NCI-H446 treated with DMSO at 0.1 percent for 48 hours (cell line): ENCODE measurements around the gene NFATC1.

Experiments
- DNase-seq: peaks from one replicate; lab custom pipeline; 2025; lab: John Stamatoyannopoulos, UW

The NFATC1 gene

DNA sequence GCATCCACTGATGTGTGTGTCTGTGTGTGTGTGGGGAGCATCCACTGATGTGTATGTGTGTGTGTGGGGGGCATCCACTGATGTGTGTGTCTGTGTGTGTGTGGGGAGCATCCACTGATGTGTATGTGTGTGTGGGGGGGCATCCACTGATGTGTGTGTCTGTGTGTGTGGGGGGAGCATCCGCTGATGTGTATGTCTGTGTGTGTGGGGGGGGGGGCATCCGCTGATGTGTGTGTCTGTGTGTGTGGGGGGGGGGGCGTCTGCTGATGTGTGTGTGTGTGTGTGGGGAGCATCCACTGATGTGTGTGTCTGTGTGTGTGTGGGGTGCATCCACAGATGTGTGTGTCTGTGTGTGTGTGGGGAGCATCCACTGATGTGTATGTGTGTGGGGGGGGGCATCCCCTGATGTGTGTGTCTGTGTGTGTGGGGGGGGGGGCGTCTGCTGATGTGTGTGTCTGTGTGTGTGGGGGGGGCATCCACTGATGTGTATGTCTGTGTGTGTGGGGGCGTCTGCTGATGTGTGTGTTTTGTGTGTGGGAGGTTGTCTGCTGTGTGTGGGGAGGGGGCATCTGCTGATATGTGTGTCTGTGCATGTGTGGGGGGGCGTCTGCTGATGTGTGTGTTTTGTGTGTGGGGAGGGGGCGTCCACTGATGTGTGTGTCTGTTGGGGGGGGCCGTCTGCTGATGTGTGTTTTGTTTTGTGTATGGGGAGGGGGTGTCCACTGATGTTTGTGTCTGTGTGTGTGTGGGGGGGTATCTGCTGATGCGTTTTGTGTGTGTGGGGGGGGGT, 125.9 kb downstream of the NFATC1 start:
- DNase-seq, result no peak

DNA sequence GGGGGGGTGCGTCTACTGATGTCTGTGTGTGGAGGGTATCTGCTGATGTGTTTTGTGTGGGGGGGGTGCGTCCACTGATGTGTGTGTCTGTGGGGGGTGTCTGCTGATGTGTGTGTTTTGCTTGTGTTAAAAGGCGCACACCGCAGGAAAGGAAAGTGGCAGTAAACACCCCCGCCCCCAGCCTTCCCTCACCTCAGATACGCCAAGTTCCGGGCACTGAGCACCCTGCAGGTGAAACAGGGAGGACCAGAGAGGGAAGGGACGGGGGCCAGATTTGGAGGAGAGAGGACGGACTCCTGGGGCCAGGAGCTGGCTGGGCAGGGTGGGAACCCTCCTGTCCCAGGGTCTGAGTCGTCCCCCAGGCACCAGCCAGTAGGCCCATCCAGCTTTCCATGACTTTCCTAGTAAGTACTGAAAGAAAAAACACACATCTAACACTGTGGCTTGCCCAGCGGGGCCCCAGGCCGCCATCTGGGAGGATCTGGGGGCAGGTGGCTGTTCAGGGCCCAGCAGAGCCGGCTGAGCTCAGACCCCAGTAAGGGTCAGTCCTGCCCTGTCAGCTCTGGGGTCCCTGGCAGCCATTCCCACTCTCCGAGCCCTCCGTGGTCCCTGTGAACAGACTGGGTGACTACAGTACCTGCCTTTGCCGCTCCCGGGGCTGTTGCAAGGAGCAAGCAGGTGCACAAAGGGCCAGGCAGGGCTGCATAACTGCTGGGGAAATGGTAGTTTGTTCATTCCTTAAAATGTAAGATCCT, 126.9 kb downstream of the NFATC1 start:
- DNase-seq, result no peak

DNA sequence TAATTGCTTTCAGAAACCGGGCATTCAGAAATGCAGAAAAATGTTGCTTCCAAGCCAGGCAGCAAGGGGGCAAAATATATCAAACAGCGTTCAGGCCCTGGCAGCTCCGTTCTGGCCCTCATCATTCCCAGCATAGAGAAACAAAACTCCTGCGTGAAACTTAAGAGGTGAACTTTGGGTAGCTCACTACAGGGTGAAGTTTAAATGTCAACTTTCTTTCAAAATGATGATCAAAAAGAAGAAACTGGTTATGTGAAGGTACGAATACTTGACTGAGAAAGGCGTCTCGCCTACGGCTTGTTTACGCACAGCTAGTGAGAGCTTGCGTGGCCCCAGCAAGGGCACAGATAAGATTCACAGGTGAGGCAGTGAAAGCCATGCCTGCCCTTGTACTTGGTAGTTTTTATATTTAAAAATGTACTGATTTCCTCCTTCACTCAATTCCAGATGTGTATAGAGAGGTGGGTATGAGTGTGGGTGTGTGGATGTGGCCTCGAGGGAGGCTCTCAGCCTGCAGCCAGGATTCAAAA, 127.5 kb downstream of the NFATC1 start:
- DNase-seq, result no peak

DNA sequence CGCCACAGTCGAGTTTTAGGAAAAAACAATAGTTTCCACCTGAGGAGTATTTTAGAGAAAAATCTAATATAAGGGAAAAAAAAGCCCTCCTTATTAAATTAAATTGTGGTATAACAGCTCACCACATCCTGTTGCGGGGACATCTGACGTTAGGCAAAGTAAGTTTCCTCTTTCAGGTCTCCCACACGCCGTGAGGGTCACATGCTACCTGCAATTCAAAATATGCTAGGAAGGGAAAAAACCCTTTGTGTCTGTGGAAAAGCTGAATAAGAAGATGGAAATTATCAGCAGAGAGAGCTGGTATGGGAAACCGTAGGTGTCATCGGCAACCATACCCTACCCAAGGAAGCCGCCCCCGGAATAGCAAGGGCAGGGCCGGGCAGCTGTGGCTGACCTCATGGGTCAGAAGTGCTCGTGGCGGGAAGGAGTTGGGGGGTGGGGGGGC, 128.0 kb downstream of the NFATC1 start:
- no peak for DNase-seq

DNA sequence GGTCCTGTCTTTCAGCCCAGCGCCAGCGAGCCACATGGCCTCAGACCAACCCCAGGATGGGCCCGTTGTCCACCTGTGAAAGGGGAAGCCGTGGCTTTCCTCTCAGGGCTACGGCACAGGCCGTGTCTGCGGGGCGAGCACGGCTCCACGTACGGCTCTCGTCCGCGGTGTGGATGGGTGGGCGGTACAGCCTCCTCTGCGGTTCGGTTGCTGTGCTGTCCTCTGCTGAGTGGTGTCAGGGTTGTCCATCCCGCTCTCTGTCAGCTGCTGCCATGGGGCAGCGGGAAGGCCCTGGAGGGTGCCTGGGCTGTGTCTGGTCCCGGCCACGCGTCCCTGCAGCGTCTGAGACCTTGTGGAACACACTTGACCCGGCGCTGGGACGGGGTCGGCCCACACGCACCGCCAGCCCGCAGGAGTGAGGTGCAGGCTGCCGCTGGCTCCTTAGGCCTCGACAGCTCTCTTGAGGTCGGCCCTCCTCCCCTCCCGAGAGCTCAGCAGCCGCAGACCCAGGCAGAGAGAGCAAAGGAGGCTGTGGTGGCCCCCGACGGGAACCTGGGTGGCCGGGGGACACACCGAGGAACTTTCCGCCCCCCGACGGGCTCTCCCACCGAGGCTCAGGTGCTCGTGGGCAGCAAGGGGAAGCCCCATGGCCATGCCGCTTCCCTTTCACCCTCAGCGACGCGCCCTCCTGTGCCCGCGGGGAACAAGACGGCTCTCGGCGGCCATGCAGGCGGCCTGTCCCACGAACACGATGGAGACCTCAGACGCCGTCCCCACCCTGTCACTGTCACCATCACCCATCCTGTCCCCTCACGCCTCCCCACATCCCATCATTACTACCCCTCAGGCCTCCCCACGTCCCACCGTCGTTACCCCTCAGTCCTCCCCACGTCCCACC, 128.7 kb downstream of the NFATC1 start:
- DNase-seq, result no peak

DNA sequence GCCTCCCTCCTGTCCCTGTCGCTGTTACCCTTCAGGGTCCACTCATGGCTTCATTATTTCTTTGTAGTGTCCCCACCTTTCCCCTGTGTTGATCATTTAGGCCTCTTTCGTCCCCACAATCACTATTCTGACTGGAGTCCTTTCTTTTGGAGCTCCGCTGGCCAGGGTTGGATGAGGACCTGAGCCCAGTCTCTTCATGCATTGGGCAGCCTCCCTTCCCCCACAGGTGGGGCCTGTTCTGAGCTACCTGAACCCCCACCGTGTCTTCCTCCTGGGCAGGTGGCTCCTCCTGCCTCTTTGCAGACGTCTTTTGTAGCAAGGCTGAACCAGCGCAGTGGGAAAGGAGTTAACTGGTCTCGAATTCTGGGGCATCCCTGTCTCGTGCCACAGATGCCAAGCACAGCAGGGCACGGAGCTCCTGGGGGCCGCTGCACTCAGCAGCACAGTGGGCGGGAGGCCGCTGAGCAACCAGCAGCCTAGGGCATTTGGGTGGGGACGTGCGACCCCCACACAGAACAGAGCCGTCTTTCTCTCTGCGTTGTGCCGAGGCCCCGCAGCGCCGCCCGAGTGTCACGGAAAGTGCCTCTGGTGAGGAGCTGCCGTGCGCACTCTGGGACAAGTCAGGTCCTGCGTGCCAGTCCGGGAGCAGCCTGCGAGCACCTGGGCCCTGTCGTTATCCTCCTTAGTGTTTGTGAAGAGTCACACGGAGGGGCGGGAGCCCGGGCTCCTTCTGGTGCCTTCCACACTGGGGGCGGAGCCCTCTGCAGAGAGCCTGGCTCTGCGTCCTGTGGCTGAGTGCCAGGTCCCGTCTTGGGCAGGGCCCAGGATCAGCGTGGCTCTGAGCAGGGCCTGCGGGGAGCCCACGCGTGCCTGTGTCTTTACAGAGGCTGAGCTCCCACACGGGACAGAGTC, 130.1 kb downstream of the NFATC1 start:
- DNase-seq, result no peak

DNA sequence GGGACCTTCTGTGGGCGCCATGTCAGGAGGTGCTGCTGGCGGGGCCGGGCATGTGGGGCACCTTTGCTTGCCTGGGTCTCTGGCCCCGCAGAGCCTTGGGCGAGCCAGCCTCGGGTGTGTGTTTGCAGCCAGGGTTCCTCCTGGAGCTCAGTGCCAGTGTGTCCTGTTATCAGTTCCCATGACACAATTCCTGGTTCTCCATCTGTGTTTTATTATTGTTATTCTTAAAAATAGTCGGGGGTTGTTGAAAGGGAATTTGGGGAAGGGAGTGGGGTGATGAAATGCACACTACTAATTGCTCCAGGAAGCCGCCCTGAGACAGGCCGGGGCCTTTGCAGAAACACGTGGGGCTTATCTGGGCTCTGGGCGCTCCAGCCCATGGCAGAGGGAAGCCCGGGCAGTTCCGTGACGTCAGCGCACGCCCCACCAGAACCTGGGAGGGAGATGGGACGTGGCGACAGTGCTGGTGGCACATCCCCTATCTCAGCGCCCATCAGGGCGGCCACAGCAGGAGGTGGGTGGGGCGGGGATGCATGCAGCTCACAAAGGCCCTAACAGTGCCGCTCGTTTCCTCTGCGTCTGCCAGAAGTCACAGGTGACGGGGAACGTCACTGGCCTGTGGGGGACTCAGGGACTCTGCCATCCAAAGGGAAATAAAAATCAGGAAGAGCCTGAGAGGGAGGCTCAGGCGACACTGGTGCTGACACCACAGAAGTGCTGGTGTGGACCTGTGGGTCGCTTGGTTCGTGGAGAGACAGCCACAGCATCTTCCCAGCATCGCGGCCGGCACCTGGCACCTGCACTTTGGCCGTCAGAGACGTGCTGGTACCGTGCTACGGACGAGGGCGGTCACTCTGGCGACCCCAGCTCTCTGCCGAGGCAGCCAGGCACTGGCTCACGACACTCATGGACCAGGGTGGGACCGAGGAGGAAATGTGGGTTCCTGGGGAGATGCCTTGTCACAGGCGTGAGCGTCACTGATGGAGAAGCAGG, 131.0 kb downstream of the NFATC1 start:
- no peak for DNase-seq

DNA sequence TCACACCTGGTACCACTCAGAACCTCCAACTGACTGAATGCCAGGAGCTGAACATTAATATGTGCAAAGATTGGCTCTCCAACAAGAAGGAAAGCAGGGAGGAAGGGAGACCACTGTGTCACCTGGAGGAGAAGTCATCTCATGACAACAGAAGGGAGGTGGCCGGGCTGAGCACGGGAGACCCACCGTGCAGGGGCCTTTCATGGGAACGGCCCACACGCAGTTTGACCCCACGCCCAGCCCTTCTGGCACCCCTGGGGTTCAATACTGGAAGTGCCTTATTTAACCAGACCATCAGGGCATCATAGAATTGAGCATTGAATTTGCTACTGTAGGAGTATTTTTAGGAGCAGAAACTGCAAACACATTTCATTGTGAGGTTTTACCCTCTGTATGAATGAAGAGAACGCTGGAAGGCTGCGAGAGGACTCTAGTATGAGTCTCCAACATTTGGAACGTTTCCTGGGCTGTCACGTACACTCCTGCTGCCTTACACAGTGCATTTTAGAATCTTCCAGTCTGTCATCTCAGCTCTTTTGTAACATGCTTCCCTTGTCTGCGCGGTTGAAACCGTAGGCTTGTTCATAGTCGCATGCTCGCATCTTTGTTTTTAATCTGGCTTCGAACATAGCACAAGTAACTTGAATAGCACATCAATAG, 132.1 kb downstream of the NFATC1 start:
- no peak for DNase-seq

DNA sequence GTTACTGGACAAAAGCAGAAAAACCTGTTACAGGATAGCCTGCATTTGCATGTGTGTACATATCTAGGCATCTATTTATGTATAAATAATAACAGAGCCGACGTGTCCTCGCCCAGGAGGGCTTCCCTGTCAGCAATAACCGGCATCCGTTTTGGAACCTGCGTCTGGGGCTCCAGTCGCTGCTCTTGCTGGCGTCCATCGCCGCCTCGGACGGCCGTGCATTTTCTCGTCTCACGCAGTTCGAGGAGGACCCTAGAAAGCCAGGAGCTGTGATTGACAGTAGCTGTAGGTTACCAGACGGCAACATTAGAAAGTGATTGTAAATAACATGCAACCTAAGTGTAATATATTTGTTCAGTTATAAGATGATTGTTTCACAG, 132.6 kb downstream of the NFATC1 start:
- no peak for DNase-seq

DNA sequence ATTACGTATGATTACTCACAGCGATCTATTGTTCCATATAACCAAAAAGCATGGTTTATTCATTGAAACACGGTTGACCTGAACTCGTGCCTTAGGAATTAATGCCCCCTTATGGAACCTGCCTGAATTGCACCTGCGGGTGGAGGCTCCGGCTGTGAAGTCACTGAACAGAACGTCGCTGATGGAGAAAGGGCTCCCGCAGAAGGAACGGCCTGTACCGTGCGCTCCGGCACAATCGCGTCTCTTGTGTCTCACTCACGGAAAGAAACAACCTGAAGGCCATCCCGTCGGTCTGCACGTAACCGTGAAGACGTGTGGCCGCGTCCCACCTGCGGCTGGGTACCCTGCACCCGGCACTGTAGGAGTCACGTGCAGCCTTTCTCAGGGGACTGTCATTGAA, 133.1 kb downstream of the NFATC1 start:
- no peak for DNase-seq

DNA sequence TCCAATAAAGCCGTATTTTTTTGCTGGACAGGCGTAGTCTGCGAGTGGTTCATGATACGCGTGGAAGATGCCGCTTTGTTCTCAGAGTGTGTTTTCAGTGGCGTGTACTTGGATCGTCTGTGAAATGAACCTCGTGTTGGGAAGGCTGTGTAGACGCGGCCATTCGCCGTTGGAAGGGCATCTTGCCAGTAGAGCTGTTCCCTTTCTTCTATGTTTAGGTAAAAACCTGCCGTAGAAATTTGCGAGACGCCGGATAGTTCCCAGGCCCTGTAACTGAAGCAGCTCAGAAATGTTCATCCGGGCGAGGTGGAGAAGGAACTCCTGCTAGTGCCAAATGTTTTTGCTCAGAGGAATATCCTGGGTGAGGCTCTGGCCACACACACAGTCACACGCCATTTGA, 133.6 kb downstream of the NFATC1 start:
- DNase-seq, result no peak

DNA sequence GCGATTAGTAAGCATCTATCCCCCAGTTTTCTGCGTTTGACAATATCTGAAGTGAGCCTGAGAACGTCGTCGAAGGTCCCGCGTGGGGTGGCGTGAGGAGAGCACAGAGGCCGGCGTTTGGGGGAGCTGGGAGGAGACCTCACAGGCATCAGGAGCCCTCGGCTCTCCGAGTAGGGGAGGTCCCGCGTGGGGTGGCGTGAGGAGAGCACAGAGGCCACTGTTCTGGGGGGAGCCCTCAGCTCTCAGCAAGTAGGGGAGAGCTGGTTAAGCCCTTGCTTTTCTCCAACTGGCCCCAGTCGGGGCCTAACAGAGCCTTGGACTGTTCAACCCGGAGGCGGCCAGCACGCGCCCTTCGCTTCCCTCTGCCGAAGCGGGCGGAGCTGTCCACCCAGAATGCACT, 134.3 kb downstream of the NFATC1 start:
- DNase-seq, result no peak

DNA sequence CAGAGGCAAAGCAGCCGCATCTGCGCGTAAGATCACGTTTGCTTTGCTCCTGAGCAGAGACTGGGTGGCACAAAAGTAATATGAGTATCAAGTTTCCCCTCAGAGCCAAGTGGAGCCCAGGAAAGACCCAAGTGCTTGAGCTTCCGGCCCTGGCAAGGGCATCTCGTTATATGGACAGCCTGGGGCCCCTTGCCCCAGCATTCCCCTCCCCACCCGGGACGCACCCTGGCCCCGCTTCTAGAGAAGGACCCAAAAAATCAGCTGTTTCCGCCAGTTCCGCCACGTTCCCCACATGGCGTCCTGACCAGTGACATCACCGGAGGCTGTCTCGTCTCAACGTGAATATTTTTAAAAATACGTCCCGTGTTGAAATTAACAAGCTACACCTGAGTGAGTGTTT, 135.1 kb downstream of the NFATC1 start:
- no peak for DNase-seq

DNA sequence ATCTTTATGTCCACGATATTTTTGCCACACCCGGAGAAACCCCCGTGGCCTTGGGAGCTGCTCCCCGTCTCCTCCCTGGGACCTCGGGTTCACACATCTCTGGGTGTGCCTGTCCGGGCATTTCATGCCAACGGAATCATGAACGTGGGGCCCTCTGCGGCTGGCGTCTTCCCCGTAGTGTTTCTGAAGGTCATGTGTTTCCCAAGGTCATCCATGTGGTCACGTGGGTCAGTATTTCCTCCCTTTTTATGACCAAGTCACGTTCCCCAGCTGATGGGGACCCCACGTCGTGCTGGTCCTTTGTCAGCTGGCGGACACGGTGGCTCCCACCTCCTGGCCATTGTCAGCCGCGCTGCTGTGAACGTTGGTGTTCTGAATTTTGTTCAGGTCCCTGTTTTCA, 135.7 kb downstream of the NFATC1 start:
- no peak for DNase-seq

DNA sequence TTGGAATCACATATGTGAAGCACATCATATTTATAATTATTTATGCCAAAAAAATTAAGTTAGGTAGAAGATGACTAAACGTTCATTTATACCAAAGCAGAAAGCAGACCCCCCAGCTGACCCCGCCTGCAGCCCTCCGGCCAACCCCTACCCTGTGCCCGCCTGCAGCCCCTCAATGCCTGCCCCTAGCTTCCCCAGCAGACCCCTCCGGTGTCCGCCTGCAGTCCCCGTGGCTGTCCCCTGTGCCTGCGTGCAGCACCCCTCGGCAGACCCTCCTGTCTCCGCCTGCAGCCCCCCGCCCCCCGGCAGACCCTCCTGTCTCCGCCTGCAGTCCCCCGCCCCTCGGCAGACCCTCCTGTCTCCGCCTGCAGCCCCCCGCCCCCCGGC, 136.2 kb downstream of the NFATC1 start:
- DNase-seq, result no peak

DNA sequence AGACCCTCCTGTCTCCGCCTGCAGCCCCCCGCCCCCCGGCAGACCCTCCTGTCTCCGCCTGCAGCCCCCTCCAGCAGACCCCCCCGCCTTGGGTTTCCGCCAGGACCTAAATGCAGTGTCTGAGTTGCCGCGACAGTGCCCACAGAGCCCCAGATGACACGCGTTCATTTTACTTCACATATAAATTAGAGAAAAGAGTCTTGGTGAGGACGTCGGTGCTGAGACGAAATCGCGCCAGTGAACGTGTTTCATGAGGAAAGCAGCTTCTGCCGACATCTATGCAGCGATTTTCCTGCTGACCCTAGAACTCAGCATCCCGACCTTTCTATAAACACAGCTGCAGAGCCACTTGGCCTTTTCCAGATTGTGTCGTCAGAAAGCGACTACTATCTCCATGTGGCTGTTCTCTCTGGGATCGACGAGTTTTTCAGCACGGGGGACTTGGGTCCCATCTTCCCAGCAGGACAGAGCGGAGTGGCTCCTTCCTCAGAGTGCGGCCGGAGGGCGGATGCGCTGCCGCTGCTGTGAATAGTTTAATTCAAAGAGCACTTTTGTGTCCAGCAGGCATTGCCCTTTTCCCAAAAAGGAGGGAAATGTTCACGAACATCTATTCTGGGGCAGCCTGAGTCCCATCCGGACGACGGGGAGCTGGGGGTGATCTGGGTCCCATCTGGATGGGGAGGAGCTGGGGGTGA, 136.7 kb downstream of the NFATC1 start:
- no peak for DNase-seq

DNA sequence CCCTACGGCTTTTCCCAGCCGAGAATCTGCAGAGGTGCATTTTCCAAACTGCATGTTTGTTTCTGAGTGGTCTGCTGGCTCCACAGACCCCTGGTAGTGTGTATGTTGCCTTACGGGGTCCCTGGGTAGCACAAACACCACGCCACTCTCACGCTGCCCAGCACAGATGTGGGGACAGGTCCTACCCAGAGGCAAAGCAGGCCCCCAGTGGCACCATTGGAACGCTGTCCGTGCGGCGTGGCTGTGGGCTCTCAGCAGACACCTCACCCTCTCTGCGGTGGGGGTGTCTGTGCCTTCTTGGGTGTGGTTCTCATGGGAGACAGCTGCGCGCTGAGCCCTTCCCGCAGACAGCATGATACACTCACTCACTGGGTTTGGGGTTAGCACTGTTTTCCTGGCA, 137.4 kb downstream of the NFATC1 start:
- no peak for DNase-seq

DNA sequence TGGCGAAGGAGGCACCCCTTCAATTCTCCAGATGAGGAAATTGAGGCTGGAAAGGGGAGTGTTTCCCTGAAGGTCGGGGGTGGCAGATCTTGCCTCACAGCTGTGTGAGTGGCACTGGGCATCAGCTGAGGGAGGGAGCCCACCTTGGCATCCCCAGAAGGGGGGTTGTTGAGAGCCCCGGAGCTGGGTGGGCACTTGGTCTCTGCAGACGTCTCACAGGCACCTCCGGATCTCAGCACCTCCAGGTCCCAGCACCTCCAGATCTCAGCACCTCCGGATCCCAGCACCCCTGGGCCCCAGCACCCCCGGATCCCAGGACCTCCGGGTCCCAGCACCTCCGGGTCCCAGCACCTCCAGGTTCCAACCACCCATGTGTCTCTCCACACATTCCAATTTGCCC, 137.9 kb downstream of the NFATC1 start:
- DNase-seq, result no peak

DNA sequence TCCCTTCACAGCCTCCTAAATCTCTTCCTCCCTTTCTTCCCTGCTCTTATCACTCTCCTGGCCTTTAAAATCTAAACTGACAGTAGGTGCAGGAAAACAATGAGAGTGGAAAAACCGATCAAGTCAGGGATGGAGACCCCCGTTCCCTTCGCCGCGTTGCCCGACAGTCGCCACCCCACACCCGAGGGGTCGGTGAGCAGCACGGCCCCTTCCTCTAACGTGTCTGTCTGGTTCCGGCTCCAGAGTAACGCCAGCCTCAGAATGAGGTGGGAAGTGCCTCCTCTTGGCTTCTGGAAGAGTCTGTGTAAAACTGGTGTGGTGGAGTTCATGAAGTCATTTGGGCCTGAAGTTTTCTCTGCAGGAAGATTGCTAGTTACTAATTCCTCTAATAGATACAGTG, 138.6 kb downstream of the NFATC1 start:
- no peak for DNase-seq
